Measurements from ENCODE around the gene RIC3.

RIC3 gene

DNA sequence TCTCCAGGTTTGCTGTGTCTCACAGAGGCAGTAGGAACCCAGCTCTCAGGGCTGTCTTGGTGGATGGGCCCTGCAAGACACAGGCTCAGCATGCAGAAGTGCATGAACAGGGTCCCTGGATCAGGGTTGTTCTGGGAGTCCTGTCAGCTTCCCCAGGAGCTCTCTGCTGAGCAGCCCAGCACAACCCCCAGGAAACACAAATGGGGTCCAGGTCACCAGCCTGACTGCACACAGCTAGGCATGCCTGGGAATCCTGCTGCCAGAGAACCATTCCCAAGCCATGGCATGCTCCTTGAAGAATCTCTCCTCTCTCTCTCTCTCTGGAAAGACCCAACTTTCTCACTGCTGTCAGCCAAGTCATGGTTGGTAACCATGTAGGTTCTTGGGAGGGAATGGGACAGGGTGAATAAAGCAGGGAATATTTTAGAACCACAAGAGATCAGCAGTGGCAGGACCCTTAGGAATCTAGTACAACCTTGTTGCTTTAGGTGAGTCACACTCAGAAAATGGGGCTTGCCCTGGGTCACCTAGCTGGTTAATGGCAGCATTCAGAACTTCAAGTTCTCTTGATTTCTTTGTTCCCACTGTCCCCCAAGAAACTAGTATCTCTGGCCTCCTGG, 66.4 kb downstream of the RIC3 start:
- Histone ChIP-seq H3K79me1 (ENCODE audit: low read length) (no peaks in the 10 kb centered on the region), H3K4me2 (ENCODE audit: low read length) (no peak overlapping the region), H2AK5ac (ENCODE audit: low read length) (no peak overlapping the region), H3K36me3 (ENCODE audit: control insufficient read depth, insufficient read depth, low read length) (no peaks in the 10 kb centered on the region), H3K4ac (ENCODE audit: low read depth, low read length) (no peak overlapping the region), H3K18ac (ENCODE audit: low read length) (no peak overlapping the region), H4K5ac (ENCODE audit: low read length) (no peak overlapping the region), H2BK120ac (ENCODE audit: low read depth, low read length) (no peak overlapping the region), H3K9ac (ENCODE audit: low read length) (no peak overlapping the region), H3K23ac (ENCODE audit: low read length) (no peak overlapping the region), H3K27ac (ENCODE audit: low read depth, low read length) (no peak overlapping the region), H2BK5ac (ENCODE audit: low read length) (no peak overlapping the region), H3K4me3 (ENCODE audit: low read length) (no peak overlapping the region), H2BK15ac (replicated peaks; ENCODE audit: low read depth) (no peak overlapping the region), H4K8ac (ENCODE audit: low read depth, low read length) (no peak overlapping the region), H3K79me2 (ENCODE audit: control insufficient read depth, insufficient read depth, low read length) (no peaks in the 10 kb centered on the region), H3K27me3 (ENCODE audit: insufficient read depth, low read length, poor library complexity) (no peaks in the 10 kb centered on the region), H3K4me1 (ENCODE audit: control insufficient read depth, low read depth, low read length) (no peaks in the 10 kb centered on the region), H3K56ac (ENCODE audit: low read length) (no peak overlapping the region)
- no peak for DNase-seq

DNA sequence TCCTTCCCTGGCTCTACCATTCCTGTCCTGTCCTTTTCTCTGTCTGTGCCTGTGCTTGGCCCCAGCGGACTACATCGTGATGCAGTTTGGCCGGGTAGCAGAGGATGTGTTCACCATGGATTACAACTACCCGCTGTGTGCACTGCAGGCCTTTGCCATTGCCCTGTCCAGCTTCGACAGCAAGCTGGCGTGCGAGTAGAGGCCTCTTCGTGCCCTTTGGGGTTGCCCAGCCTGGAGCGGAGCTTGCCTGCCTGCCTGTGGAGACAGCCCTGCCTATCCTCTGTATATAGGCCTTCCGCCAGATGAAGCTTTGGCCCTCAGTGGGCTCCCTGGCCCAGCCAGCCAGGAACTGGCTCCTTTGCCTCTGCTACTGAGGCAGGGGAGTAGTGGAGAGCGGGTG, 67.4 kb downstream of the RIC3 start:
- Histone ChIP-seq H3K18ac (ENCODE audit: low read length) (no peak overlapping the region), H2BK120ac (ENCODE audit: low read depth, low read length) (no peak overlapping the region), H3K4me3 (ENCODE audit: low read length) (no peak overlapping the region), H3K4me1 (ENCODE audit: control insufficient read depth, low read depth, low read length) (no peaks in the 10 kb centered on the region), H3K36me3 (ENCODE audit: control insufficient read depth, insufficient read depth, low read length) (no peaks in the 10 kb centered on the region), H3K79me2 (ENCODE audit: control insufficient read depth, insufficient read depth, low read length) (no peaks in the 10 kb centered on the region), H3K4me2 (ENCODE audit: low read length) (no peak overlapping the region), H3K9ac (ENCODE audit: low read length) (no peak overlapping the region), H2AK5ac (ENCODE audit: low read length) (no peak overlapping the region), H3K27me3 (ENCODE audit: insufficient read depth, low read length, poor library complexity) (no peaks in the 10 kb centered on the region), H4K8ac (ENCODE audit: low read depth, low read length) (no peak overlapping the region), H2BK15ac (replicated peaks; ENCODE audit: low read depth) (no peak overlapping the region), H3K23ac (ENCODE audit: low read length) (no peak overlapping the region), H3K79me1 (ENCODE audit: low read length) (no peaks in the 10 kb centered on the region), H2BK5ac (ENCODE audit: low read length) (no peak overlapping the region), H3K56ac (ENCODE audit: low read length) (no peak overlapping the region), H3K4ac (ENCODE audit: low read depth, low read length) (no peak overlapping the region), H3K27ac (ENCODE audit: low read depth, low read length) (no peak overlapping the region), H4K5ac (ENCODE audit: low read length) (no peak overlapping the region)
- DNase-seq, result no peak
- WGBS (ENCODE audit: extremely low coverage, insufficient coverage, low lambda C conversion rate), result no CpG with 5 or more reads among the region's 11 CpGs

DNA sequence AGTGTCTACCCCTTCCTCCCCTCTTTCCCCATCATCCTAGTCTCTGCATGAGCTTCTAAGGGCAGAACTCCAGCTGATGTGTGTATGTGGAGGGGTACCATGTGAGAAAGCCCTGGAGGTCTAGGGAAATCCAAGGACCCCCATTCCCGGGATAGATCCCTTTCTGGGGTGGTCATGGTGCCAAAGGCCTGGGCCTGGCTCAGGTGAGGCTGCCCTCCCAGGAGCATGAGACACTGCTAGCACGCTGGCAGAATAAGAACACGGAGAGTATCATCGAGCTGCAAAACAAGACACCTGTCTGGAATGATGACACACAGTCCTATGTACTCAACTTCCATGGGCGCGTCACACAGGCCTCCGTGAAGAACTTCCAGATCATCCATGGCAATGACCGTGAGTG, 68.2 kb downstream of the RIC3 start:
- Histone ChIP-seq H3K4me3 (ENCODE audit: low read length) (no peak overlapping the region), H3K79me1 (ENCODE audit: low read length) (no peaks in the 10 kb centered on the region), H3K23ac (ENCODE audit: low read length) (no peak overlapping the region), H4K8ac (ENCODE audit: low read depth, low read length) (no peak overlapping the region), H3K56ac (ENCODE audit: low read length) (no peak overlapping the region), H3K79me2 (ENCODE audit: control insufficient read depth, insufficient read depth, low read length) (no peaks in the 10 kb centered on the region), H3K4ac (ENCODE audit: low read depth, low read length) (no peak overlapping the region), H4K5ac (ENCODE audit: low read length) (no peak overlapping the region), H3K27ac (ENCODE audit: low read depth, low read length) (no peak overlapping the region), H3K4me1 (ENCODE audit: control insufficient read depth, low read depth, low read length) (no peaks in the 10 kb centered on the region), H2BK15ac (replicated peaks; ENCODE audit: low read depth) (no peak overlapping the region), H2AK5ac (ENCODE audit: low read length) (no peak overlapping the region), H2BK5ac (ENCODE audit: low read length) (no peak overlapping the region), H3K4me2 (ENCODE audit: low read length) (no peak overlapping the region), H3K36me3 (ENCODE audit: control insufficient read depth, insufficient read depth, low read length) (no peaks in the 10 kb centered on the region), H3K27me3 (ENCODE audit: insufficient read depth, low read length, poor library complexity) (no peaks in the 10 kb centered on the region), H2BK120ac (ENCODE audit: low read depth, low read length) (no peak overlapping the region), H3K18ac (ENCODE audit: low read length) (no peak overlapping the region), H3K9ac (ENCODE audit: low read length) (no peak overlapping the region)
- no CpG with 5 or more reads among the region's 8 CpGs for WGBS (ENCODE audit: extremely low coverage, insufficient coverage, low lambda C conversion rate)
- DNase-seq, result no peak

DNA sequence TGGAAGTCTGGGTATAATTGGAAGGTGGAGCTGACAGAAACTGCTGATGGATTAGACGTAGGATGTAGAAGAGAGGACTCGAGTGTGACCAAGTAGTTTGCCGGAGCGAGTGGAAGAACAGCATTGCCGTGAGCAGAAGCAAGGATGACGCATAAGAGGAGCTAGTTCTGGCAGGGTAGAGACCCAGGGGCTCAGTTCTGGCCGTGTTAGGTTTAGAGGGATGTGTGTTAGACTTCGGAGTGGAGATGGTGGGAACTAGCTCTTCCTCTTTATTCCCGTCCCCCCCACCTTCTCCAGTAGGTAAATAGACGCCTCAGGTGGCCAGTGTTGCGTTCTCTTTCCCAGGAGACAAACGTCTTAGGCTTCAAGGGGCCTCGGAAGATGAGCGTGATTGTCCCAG, 68.7 kb downstream of the RIC3 start:
- no CpG with 5 or more reads among the region's 14 CpGs for WGBS (ENCODE audit: extremely low coverage, insufficient coverage, low lambda C conversion rate)
- H4K5ac ChIP-seq (ENCODE audit: low read length), result no peak overlapping the region

DNA sequence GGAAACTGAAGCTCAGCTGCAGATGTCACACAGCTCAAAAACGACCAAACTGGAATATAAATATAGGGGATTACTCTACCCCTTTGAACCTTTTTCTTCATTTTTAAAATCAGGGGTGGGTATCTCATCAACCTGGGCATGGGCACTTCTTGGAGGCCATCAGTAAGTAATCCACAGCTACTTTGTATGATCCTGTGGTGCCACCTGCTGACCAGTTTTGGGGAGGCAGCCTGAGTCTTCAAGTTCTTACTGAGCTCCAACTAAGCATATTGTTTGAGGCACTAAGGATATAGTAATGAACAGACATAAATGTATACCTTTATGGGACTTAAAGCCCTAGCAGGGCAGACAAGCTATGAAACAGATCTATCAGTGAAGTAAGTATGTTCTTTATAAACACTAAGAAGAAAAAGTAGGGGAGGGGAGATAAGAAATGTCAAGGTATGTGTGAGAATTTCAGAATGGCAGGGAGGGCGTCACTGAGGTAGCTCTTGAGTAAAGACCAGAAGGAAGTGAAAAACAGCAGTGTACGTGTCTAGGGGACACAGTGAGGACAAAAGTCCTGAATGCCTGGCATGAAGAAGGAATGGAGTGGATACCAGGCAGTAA, 69.4 kb downstream of the RIC3 start:
- Histone ChIP-seq H3K27ac (ENCODE audit: low read depth, low read length) (no peak overlapping the region), H3K18ac (ENCODE audit: low read length) (no peak overlapping the region), H3K4ac (ENCODE audit: low read depth, low read length) (no peak overlapping the region), H3K27me3 (ENCODE audit: insufficient read depth, low read length, poor library complexity) (no peaks in the 10 kb centered on the region), H3K4me3 (ENCODE audit: low read length) (no peak overlapping the region), H3K4me1 (ENCODE audit: control insufficient read depth, low read depth, low read length) (no peaks in the 10 kb centered on the region), H2BK15ac (replicated peaks; ENCODE audit: low read depth) (no peak overlapping the region), H2AK5ac (ENCODE audit: low read length) (no peak overlapping the region), H3K9ac (ENCODE audit: low read length) (no peak overlapping the region), H3K79me2 (ENCODE audit: control insufficient read depth, insufficient read depth, low read length) (no peaks in the 10 kb centered on the region), H3K79me1 (ENCODE audit: low read length) (no peaks in the 10 kb centered on the region), H3K56ac (ENCODE audit: low read length) (no peak overlapping the region), H2BK120ac (ENCODE audit: low read depth, low read length) (no peak overlapping the region), H3K23ac (ENCODE audit: low read length) (no peak overlapping the region), H4K8ac (ENCODE audit: low read depth, low read length) (no peak overlapping the region), H4K5ac (ENCODE audit: low read length) (no peak overlapping the region), H3K36me3 (ENCODE audit: control insufficient read depth, insufficient read depth, low read length) (no peaks in the 10 kb centered on the region), H2BK5ac (ENCODE audit: low read length) (no peak overlapping the region), H3K4me2 (ENCODE audit: low read length) (no peak overlapping the region)
- peak; percentile 80 for DNase-seq
- no CpG with 5 or more reads among the region's 3 CpGs for WGBS (ENCODE audit: extremely low coverage, insufficient coverage, low lambda C conversion rate)

More for the DNA sequence above, 68.7 kb downstream of the RIC3 start:
- no peaks in the 10 kb centered on the region for H3K36me3 ChIP-seq (ENCODE audit: control insufficient read depth, insufficient read depth, low read length)
- H3K4ac ChIP-seq (ENCODE audit: low read depth, low read length), result no peak overlapping the region
- no peak overlapping the region for H3K9ac ChIP-seq (ENCODE audit: low read length)
- no peaks in the 10 kb centered on the region for H3K79me2 ChIP-seq (ENCODE audit: control insufficient read depth, insufficient read depth, low read length)
- H2BK15ac ChIP-seq (replicated peaks; ENCODE audit: low read depth), result no peak overlapping the region
- H3K4me1 ChIP-seq (ENCODE audit: control insufficient read depth, low read depth, low read length), result no peaks in the 10 kb centered on the region
- no peaks in the 10 kb centered on the region for H3K27me3 ChIP-seq (ENCODE audit: insufficient read depth, low read length, poor library complexity)
- H2AK5ac ChIP-seq (ENCODE audit: low read length), result no peak overlapping the region
- no peak overlapping the region for H3K18ac ChIP-seq (ENCODE audit: low read length)
- H3K4me2 ChIP-seq (ENCODE audit: low read length), result no peak overlapping the region
- no peak overlapping the region for H3K56ac ChIP-seq (ENCODE audit: low read length)
- H3K23ac ChIP-seq (ENCODE audit: low read length), result no peak overlapping the region
- no peak for DNase-seq
- no peak overlapping the region for H3K4me3 ChIP-seq (ENCODE audit: low read length)
- no peaks in the 10 kb centered on the region for H3K79me1 ChIP-seq (ENCODE audit: low read length)
- H3K27ac ChIP-seq (ENCODE audit: low read depth, low read length), result no peak overlapping the region
- H2BK5ac ChIP-seq (ENCODE audit: low read length), result no peak overlapping the region
- H2BK120ac ChIP-seq (ENCODE audit: low read depth, low read length), result no peak overlapping the region
- H4K8ac ChIP-seq (ENCODE audit: low read depth, low read length), result no peak overlapping the region

DNA sequence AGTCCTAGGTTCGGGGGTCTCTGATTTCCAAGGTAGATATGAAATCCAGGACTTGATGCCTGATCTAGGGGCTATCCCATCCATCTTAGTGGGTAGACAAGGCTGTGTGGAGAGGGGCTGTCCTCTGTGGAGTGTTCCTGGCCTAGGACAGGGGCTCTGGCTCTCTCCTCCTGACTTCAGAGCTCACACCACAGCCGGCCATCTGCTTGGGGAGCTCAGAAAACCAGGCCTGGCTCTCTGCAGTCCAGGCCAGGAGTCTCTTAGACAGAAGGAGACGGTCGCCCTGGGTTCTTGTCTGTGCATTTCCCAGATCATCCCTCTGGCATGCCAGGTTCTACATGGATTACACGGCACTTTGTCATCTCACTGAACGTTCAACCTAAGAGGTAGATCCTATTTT, 69.9 kb downstream of the RIC3 start:
- Histone ChIP-seq H4K5ac (ENCODE audit: low read length) (no peak overlapping the region), H3K79me2 (ENCODE audit: control insufficient read depth, insufficient read depth, low read length) (no peaks in the 10 kb centered on the region), H3K4ac (ENCODE audit: low read depth, low read length) (no peak overlapping the region), H3K4me1 (ENCODE audit: control insufficient read depth, low read depth, low read length) (no peaks in the 10 kb centered on the region), H3K79me1 (ENCODE audit: low read length) (no peaks in the 10 kb centered on the region), H2BK120ac (ENCODE audit: low read depth, low read length) (no peak overlapping the region), H2BK5ac (ENCODE audit: low read length) (no peak overlapping the region), H3K18ac (ENCODE audit: low read length) (no peak overlapping the region), H3K9ac (ENCODE audit: low read length) (no peak overlapping the region), H3K27ac (ENCODE audit: low read depth, low read length) (no peak overlapping the region), H3K23ac (ENCODE audit: low read length) (no peak overlapping the region), H2BK15ac (replicated peaks; ENCODE audit: low read depth) (no peak overlapping the region), H3K4me2 (ENCODE audit: low read length) (no peak overlapping the region), H3K36me3 (ENCODE audit: control insufficient read depth, insufficient read depth, low read length) (peaks cover 3% of the 10 kb centered on the region), H3K27me3 (ENCODE audit: insufficient read depth, low read length, poor library complexity) (no peaks in the 10 kb centered on the region), H3K4me3 (ENCODE audit: low read length) (no peak overlapping the region), H2AK5ac (ENCODE audit: low read length) (no peak overlapping the region), H4K8ac (ENCODE audit: low read depth, low read length) (no peak overlapping the region), H3K56ac (ENCODE audit: low read length) (no peak overlapping the region)
- no CpG with 5 or more reads among the region's 6 CpGs for WGBS (ENCODE audit: extremely low coverage, insufficient coverage, low lambda C conversion rate)
- no peak for DNase-seq

All from mesendoderm (in vitro differentiated cells).